Superior temporal gyrus (tissue), 1 donor: ENCODE measurements around the gene COL6A1.
"Not testable (repeated sequence)": the region's sequence is repeated elsewhere in the genome, so short reads cannot be mapped to it uniquely, and the experiment has no call there.

Source experiments
- DNase-seq: peaks from one replicate; pipeline ENCODE4 v3.0.0-alpha.2; 2016; ENCODE audit errors: extremely low spot score

Gene COL6A1

DNA sequence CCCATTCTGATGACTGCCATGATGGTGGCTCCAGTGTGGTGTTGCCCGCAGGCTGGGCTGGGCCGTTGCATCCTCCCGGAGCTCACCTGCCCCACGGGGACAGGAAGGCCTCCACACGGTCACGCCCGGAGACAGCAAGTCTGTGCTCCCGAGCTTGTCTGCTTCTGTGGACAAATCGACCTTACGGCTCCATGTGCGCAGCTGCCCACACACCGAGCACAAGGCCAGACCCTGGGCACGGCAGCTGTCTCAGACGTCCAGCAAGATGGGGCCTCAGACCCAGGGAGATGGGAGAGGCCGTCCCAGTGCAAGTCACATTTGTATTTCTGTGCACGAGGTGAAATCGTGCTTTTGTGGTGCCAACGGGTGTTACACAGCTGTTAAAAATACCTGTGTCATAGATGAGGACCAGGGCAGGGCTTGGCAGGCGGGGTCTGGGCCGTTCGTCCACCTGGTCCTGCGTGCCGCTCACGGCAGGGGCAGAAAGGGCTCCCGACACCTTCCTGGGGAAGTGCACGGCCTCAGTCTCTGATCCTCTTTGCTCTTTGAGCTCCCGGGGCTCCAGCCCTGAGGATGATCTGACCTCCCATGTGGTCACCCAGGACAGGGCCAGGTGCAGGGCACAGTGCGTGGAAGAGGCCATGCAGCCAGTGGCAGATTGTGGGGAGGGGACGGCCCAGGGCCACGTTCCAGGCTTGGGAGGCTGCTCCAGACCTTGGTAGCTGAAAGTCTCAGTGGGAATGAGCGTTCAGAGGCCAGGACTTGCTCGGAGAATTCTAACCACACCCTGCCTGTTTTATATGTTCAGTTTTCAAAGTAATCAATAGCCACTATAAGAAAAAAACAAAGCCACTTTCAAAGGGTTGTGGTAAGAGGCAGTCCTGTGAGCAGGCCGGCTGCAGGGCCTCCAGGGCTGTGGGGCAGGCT, 13.5 kb downstream of the COL6A1 start:
- no peak for DNase-seq

DNA sequence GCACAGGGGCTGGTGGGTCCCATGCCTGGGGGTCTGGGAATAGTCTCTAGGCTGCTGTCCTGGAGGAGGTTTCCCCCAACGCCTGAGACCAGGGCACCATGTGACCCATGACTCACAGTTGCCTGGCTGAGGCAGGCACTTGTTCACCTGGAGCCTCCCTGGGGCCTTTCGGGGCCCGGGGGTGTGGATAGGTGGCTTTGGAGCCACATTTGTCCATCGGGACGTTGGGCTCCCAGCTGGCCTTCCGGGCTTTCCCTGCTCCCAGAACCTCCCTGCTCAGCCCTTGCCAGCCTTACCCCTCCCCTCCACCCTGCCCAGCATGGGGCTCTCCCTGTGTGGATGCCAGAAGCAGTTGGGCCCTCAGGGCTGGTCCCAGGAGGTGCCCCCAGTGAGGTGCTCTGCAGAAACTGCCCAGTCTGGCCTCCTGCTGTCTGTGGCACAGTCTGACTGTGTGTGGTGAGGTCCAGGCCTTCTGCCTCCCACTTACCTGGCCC, 14.2 kb downstream of the COL6A1 start:
- DNase-seq = no peak

DNA sequence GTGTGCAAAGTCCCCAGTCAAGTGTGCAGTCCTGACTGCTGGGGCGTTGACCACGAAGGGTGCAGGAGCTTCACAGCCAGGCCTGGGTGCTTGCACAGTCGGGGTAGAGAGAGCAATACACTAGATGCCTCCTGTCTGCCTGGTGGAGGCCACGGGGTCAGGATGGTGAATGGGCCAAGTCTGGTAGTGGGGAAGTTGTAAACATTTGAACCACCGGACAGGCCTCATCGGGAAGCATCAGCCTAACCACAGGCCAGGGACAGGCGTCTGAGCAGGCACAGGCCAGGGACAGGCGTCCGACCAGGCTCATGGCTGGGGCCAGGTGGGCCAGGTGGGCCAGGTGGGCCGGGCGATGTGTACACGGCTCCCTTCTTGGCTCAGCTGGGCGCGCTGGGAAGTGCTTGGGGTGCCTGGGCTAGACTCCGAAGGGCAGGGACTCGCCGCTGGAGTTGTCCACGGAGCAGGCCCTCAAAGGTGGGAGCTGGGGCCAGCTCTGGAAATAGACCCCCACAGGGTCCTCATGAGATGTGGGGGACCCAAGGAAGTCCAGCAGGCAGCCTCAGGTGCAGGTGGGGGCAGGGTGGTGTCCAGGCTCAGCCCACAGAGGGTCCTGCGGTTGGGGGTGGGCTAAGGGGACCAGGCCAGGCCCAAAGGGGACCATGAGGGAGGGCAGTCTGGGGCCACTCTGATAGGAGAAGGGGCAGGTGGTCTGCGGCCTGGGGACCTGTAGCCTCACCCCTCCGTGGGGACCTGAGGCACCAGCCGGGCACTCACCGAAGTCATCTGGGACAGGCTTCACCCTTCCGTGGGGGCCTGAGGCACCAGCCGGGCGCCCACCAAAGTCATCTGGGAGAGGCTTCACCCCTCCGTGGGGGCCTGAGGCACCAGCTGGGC, 15.0 kb downstream of the COL6A1 start:
- DNase-seq = no peak

DNA sequence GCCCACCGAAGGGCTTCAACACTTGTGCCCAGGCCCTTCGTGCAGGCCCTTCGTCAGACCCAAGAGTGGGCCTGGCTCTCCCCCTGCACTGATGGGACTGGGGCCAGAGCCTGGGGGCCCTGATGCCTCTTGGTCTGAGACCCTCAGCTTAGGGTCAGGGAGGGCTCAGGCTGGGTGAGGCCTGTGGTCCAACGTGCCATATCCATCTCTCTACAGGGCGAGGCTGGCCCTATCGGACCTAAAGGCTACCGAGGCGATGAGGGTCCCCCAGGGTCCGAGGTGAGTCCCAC, 15.6 kb downstream of the COL6A1 start:
- DNase-seq = no peak

DNA sequence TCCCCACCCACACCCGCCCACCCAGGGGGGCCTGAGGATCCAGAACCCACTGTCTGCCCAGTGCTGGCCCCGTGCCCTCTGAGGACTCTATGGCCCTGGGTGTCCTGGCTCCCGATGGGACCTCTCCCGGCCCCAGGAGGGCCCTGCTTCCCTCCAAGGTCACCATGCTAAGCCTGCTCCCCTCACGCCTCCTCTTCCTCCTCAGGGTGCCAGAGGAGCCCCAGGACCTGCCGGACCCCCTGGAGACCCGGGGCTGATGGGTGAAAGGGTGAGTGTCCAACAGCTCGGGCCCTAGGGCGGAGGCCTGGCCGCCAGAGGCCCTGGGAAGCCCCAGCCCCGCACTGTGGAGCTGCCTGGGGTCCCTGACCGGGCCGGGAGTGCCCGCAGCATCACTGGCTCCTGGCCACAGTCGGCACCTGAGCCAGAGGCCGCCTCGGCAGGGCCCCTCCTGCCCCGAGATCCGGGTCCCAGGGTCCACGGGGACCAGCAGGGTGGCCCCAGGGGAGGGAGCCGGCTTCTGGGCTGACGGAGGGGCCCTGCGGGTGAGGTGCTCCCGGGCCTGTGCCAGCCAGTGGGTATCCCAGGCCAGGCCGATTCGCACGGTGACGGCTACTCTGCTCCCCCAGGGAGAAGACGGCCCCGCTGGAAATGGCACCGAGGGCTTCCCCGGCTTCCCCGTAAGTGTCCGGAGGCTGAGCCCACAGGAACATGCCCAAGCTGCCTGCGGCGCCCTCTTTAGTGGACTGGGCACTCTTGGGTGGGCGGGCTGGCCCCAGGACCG, 16.1 kb downstream of the COL6A1 start:
- DNase-seq = no peak

DNA sequence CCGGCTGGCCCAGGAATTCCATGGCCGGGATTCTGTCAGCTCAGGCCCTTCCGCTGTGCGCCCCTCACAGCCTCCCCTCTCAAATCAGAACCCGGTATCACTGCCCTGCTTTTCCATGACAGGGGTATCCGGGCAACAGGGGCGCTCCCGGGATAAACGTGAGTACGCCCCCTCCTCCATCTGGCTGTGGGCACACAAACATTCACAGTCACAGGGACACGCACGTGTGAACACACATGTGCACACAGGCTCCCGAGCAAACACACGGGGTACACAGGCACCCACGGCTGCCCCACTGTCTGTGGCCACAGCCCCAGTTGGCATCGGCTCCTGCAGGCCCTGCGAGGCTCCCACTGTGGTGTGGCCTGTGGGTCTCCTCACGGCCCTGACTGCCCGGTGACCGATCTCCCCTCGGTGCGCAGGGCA, 16.7 kb downstream of the COL6A1 start:
- DNase-seq = no peak

DNA sequence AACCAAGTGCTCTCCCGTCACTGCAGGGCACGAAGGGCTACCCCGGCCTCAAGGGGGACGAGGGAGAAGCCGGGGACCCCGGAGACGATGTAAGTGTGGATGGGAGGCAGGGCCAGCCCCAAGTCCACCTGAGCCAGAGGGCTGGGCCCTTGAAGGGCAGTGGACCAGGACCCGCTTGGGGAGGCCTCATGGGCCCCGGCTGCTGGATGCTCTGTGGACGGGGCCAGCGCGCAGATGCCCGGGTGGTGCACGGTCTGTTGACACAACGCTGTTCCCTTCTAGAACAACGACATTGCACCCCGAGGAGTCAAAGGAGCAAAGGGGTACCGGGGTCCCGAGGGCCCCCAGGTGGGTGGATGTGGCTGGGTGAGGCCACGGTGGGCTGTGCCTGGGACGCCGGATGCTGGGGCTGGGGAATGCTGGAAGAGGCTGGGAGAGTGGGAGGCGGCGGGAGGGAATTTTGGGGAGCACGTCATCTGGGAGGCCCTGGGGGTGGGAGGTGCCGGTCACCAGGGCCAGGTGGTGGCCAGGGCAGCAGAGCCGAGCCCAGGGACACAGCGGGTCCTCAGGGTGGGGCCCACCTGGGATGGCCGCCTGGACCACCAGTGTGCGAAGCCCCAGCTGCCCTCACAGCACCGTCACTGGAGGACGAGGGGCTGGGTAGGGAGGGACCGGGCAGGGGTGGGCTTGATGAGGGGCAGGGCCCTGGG, 17.5 kb downstream of the COL6A1 start:
- no peak for DNase-seq

DNA sequence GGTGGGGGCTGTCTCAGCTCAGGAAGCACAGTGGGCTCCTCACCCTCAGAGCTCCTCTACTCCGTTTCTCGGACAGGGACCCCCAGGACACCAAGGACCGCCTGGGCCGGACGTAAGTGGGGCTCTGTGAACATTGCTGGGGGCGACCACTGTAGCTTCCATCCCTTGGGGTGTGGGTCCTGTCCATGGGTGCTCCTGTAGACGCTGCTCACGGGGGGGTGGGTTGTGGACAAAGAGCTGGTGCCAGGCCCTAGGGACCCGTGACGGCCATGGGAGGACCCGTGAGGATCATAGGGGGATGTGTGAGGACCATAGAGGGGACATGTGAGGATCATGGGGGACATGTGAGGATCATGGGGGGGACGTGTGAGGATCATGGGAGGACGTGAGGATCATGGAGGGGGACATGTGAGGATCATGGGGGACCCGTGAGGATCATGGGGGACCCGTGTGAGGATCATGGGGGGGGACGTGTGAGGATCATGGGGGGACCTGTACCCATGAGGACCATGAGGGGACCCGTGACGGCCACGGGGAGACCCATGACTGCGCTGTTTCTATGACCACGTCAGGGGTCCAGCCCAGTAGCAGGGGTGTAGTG, 18.1 kb downstream of the COL6A1 start:
- no peak for DNase-seq

DNA sequence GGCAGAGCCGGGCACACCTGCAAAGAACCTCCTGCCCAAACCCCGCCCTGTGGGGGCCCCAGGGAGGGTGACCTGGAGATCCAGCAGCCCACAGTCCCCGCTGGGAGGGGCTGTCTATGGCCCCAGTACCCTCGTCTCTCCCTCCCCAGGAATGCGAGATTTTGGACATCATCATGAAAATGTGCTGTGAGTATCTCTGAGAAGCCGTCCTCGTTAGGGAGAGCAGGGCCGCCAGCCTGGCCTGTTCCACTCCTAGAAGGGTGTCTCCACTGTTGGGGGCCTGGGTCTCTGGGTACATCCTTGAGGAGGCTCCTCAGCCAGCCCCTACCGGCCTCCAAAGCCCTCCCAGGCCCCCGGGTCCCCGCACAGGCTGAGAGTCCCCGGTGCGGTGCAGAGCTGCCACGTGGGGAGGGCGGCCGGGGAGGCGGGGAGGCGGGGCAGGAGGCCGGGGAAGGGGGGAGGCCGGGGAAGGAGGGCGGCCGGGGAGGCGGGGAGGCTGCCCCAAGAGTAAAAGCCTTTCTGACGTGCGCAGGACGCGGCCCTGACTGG, 18.7 kb downstream of the COL6A1 start:
- DNase-seq = no peak

DNA sequence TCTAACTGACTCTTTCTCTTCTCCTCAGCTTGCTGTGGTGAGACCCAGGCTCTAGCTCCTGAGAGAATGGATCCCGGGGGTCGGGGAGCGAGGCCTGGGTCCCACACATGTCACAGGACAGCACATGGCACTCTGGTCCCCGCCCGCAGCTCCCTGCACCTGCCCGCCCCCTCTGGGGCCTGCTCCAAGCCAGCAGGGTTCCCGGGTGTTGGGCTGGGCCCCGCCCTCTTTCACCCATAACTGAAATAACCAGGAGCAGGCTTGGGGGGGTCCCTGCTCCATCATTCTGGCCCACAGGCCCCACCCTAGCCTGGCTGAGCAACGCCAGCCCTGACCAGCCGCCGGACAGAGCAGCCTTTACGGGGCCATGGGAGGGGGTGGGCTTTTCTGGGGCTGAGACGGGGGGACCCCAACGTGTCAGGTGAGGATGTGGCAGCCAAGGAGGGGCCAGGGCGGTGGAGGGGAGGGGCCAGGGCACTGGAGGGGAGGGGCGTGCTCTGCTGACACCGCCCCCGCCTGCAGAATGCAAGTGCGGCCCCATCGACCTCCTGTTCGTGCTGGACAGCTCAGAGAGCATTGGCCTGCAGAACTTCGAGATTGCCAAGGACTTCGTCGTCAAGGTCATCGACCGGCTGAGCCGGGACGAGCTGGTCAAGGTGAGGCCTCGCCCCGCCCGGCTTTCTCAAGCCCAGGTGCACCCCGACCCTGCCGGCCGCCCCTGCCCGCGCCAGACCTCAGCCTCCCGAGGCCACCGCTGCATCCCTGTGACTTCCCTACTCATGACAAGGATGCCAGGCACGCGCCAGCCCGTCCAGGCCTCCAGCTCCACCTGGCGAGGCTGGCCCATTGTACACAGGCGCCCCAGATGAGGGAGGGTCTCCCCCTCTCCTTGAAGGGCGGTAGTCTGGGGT, 19.4 kb downstream of the COL6A1 start:
- DNase-seq = no peak

DNA sequence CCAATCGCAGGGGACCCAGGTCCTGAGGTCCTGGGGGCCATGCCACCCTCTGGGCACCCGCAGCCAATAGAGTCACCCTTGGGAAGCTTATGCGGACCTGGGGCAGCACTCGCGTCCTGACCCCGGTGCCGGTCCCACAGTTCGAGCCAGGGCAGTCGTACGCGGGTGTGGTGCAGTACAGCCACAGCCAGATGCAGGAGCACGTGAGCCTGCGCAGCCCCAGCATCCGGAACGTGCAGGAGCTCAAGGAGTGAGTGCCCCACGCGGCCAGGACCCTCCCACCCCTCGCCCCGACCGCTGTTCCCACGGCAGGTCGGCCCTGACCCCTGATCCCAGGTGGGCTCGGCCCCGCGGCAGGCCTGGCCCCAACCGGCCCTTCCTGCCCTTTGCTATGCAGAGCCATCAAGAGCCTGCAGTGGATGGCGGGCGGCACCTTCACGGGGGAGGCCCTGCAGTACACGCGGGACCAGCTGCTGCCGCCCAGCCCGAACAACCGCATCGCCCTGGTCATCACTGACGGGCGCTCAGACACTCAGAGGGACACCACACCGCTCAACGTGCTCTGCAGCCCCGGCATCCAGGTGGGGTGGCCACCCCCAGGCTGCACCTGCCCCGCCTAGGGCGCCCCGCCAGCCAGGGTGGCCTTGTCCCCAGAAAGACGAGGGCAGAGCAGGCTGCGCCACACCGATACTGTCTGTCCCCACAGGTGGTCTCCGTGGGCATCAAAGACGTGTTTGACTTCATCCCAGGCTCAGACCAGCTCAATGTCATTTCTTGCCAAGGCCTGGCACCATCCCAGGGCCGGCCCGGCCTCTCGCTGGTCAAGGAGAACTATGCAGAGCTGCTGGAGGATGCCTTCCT, 20.5 kb downstream of the COL6A1 start:
- no peak for DNase-seq

DNA sequence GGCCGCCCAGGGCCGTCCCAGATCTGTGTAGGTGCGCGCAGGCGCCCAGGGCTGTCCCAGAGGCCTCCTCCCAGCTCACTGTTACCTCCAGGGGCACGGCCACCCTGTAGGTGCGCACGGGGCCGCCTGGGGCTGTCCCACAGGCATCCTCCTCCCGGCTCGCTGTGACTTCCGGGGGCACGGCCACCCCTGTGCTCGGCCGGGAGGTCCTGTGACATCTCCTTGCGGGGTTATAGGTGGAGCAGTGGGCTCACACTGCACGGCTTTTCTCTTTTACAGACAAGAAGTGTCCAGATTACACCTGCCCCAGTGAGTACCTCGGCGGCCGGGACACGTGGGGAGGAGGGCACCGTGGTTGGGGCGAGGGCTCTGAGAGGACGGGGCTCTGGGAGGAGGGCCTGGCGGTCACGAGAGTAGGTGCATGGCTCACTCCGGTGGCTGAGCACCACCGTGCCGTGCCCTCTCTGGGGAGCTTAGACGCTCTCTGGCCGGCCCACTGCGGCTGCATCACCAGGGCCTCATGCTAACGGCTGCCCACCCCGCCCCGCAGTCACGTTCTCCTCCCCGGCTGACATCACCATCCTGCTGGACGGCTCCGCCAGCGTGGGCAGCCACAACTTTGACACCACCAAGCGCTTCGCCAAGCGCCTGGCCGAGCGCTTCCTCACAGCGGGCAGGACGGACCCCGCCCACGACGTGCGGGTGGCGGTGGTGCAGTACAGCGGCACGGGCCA, 21.4 kb downstream of the COL6A1 start:
- no peak for DNase-seq

DNA sequence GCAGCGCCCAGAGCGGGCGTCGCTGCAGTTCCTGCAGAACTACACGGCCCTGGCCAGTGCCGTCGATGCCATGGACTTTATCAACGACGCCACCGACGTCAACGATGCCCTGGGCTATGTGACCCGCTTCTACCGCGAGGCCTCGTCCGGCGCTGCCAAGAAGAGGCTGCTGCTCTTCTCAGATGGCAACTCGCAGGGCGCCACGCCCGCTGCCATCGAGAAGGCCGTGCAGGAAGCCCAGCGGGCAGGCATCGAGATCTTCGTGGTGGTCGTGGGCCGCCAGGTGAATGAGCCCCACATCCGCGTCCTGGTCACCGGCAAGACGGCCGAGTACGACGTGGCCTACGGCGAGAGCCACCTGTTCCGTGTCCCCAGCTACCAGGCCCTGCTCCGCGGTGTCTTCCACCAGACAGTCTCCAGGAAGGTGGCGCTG, 22.0 kb downstream of the COL6A1 start:
- DNase-seq = no peak

DNA sequence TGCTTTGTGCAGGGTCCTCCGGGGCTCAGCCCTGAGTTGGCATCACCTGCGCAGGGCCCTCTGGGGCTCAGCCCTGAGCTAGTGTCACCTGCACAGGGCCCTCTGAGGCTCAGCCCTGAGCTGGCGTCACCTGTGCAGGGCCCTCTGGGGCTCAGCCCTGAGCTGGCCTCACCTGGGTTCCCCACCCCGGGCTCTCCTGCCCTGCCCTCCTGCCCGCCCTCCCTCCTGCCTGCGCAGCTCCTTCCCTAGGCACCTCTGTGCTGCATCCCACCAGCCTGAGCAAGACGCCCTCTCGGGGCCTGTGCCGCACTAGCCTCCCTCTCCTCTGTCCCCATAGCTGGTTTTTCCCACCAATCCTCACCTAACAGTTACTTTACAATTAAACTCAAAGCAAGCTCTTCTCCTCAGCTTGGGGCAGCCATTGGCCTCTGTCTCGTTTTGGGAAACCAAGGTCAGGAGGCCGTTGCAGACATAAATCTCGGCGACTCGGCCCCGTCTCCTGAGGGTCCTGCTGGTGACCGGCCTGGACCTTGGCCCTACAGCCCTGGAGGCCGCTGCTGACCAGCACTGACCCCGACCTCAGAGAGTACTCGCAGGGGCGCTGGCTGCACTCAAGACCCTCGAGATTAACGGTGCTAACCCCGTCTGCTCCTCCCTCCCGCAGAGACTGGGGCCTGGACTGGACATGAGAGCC, 22.7 kb downstream of the COL6A1 start:
- no peak for DNase-seq

DNA sequence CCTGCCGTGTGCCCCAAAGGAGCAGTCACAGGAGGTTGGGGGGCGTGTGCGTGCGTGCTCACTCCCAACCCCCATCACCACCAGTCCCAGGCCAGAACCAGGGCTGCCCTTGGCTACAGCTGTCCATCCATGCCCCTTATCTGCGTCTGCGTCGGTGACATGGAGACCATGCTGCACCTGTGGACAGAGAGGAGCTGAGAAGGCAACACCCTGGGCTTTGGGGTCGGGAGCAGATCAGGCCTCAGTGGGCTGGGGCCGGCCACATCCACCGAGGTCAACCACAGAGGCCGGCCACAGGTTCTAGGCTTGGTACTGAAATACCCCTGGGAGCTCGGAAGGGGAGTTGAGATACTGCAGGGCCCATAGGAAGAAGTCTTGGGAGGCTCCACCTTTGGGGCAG, 23.5 kb downstream of the COL6A1 start:
- DNase-seq = no peak

DNA sequence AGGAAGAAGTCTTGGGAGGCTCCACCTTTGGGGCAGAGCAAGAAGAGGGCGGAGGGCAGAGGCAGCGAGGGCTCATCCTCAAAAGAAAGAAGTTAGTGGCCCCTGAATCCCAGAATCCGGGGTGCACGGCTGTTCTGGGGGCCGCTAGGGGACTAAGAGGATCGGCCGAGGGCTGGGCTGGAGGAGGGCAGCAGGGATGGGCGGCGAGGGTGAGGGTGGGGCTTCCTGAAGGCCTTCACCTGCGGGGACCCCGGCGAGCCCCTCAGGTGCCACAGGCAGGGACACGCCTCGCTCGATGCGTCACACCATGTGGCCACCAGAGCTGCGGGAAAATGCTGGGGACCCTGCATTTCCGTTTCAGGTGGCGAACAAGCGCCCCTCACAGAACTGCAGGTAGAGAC, 23.9 kb downstream of the COL6A1 start:
- DNase-seq = no peak

DNA sequence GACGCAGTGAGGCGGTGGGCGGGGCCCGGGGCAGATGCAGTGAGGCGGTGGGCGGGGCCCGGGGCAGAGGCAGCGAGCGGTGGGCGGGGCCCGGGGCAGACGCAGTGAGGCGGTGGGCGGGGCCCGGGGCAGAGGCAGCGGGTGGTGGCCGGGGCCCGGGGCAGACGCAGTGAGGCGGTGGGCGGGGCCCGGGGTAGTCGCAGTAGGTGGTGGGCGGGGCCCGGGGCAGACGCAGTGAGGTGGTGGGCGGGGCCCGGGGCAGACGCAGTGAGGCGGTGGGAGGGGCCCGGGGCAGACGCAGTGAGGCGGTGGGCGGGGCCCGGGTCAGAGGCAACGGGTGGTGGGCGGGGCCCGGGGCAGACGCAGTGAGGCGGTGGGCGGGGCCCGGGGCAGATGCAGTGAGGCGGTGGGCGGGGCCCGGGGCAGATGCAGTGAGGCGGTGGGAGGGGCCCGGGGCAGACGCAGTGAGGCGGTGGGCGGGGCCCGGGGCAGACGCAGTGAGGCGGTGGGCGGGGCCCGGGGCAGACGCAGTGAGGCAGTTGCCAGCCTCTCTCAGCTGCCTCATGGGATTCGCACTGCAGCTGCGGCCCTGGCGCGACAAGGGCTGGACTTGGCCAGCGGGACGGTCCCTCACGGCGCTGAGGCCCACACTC, 24.4 kb downstream of the COL6A1 start:
- not testable (repeated sequence) for DNase-seq
